Measurements from ENCODE around the gene TBC1D13. TPM values are rescaled to one million over a fixed set of nuclear protein-coding genes. Genes with fewer than 3 reads are reported as not detected.

TBC1D13 gene
- total RNA-seq, 1 experiment from 2014 or later, result 21.6 TPM

DNA sequence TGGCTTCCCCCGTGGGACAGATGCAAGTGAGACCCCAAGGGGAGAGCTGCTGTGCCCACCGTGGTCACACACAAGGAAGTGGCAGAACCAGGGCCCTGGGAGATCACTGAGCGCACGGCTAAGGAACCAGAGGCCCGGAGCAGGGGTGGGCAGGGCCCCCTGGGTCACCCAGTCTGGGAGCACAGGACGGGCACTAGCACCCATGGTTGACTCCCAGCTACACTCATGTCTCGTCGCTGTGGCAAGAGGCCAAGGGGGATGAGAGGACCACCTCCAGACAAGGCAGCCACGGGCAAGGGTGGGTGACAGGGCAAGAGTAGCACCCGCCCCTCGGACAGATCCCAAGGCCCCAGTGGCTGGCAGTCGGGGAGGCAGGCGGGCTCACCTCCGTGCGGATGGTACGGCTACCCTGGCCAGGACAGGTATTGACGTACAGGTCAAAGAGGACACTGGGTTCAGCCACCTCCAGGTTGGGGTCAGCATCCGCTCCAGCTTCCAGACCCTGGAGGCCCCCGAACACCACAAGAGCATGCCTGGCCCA lies 36.4 kb downstream of the TBC1D13 start:
- TF ChIP-seq FOXK1 (CRISPR knock-in tag; IDR thresholded peaks at IDR 0.05) (no peak), ZNF121 (CRISPR knock-in tag; IDR thresholded peaks at IDR 0.05) (no peak)
- TF ChIP-seq, protein P1, sequence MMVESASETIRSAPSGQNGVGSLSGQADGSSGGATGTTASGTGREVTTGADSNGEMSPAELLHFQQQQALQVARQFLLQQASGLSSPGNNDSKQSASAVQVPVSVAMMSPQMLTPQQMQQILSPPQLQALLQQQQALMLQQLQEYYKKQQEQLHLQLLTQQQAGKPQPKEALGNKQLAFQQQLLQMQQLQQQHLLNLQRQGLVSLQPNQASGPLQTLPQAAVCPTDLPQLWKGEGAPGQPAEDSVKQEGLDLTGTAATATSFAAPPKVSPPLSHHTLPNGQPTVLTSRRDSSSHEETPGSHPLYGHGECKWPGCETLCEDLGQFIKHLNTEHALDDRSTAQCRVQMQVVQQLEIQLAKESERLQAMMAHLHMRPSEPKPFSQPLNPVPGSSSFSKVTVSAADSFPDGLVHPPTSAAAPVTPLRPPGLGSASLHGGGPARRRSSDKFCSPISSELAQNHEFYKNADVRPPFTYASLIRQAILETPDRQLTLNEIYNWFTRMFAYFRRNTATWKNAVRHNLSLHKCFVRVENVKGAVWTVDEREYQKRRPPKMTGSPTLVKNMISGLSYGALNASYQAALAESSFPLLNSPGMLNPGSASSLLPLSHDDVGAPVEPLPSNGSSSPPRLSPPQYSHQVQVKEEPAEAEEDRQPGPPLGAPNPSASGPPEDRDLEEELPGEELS (CRISPR knock-in tag; IDR thresholded peaks at IDR 0.05), result no peak
- CTCF ChIA-PET, result no interaction called here
- H3K9me3 Mint-ChIP-seq, result no peaks in the 10 kb centered on the region
- peaks cover 4% of the 10 kb centered on the region for H3K4me1 Mint-ChIP-seq
- no peak overlapping the region for H3K27ac Mint-ChIP-seq
- no peak for ATAC-seq
- H3K4me3 Mint-ChIP-seq, result no peak overlapping the region
- POLR2A ChIA-PET, result no interaction called here
- peaks cover 51% of the 10 kb centered on the region for H3K36me3 Mint-ChIP-seq
- H3K27me3 Mint-ChIP-seq (ENCODE audit: low read depth), result no peaks in the 10 kb centered on the region
- DNase-seq (ENCODE audit: low spot score), result no peak

DNA sequence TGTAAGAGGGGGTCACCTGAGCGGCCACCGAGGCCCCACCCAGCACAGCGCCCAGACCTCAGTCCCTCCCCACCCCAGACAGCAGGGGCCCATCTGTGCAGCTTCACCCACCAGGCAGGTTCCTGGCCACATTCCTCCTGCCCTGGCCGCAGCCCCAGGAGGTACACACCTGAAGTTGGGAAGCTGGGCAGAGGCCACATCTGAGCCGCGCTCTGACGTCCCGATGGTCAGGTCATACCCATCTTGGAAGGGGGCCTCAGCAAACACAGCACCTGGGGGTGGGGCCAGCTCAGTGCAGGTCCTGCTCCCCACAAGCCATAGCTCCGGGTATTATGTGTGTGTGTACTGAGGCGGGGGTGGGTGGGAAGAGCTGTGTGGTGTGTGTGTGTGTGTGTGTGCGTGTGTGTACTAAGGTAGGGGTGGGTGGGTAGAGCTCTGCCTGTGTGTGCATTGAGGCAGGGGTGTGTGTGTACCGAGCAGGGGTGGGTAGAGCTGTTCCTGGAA lies 36.9 kb downstream of the TBC1D13 start:
- H3K9me3 Mint-ChIP-seq, result no peaks in the 10 kb centered on the region
- no peaks in the 10 kb centered on the region for H3K27me3 Mint-ChIP-seq (ENCODE audit: low read depth)
- peaks cover 54% of the 10 kb centered on the region for H3K36me3 Mint-ChIP-seq
- POLR2A ChIA-PET, result no interaction called here
- CTCF ChIA-PET, result no interaction called here
- H3K27ac Mint-ChIP-seq, result no peak overlapping the region
- no peak overlapping the region for H3K4me3 Mint-ChIP-seq
- peaks cover 9% of the 10 kb centered on the region for H3K4me1 Mint-ChIP-seq
- TF ChIP-seq USF2 (CRISPR knock-in tag; IDR thresholded peaks at IDR 0.05) (no peak), ZNF138 (CRISPR knock-in tag; conservative IDR thresholded peaks at IDR 0.05) (no peak), GTF2I (CRISPR knock-in tag; conservative IDR thresholded peaks at IDR 0.05) (no peak), NR1H2 (CRISPR knock-in tag; IDR thresholded peaks at IDR 0.05) (no peak), ATF2 (CRISPR knock-in tag; IDR thresholded peaks at IDR 0.05; ENCODE audit: borderline replicate concordance, low read depth) (no peak), ATF1 (CRISPR knock-in tag; IDR thresholded peaks at IDR 0.05) (no peak), FOXK1 (CRISPR knock-in tag; IDR thresholded peaks at IDR 0.05) (no peak), MLX (CRISPR knock-in tag; IDR thresholded peaks at IDR 0.05) (no peak), ETV6 (CRISPR knock-in tag; IDR thresholded peaks at IDR 0.05) (no peak), GABPB1 (CRISPR knock-in tag; IDR thresholded peaks at IDR 0.05) (no peak), USF1 (CRISPR knock-in tag; IDR thresholded peaks at IDR 0.05) (no peak)
- TF ChIP-seq, protein P2, sequence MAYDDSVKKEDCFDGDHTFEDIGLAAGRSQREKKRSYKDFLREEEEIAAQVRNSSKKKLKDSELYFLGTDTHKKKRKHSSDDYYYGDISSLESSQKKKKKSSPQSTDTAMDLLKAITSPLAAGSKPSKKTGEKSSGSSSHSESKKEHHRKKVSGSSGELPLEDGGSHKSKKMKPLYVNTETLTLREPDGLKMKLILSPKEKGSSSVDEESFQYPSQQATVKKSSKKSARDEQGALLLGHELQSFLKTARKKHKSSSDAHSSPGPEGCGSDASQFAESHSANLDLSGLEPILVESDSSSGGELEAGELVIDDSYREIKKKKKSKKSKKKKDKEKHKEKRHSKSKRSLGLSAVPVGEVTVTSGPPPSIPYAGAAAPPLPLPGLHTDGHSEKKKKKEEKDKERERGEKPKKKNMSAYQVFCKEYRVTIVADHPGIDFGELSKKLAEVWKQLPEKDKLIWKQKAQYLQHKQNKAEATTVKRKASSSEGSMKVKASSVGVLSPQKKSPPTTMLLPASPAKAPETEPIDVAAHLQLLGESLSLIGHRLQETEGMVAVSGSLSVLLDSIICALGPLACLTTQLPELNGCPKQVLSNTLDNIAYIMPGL (CRISPR knock-in tag; IDR thresholded peaks at IDR 0.05), result no peak
- TF ChIP-seq, protein P3, sequence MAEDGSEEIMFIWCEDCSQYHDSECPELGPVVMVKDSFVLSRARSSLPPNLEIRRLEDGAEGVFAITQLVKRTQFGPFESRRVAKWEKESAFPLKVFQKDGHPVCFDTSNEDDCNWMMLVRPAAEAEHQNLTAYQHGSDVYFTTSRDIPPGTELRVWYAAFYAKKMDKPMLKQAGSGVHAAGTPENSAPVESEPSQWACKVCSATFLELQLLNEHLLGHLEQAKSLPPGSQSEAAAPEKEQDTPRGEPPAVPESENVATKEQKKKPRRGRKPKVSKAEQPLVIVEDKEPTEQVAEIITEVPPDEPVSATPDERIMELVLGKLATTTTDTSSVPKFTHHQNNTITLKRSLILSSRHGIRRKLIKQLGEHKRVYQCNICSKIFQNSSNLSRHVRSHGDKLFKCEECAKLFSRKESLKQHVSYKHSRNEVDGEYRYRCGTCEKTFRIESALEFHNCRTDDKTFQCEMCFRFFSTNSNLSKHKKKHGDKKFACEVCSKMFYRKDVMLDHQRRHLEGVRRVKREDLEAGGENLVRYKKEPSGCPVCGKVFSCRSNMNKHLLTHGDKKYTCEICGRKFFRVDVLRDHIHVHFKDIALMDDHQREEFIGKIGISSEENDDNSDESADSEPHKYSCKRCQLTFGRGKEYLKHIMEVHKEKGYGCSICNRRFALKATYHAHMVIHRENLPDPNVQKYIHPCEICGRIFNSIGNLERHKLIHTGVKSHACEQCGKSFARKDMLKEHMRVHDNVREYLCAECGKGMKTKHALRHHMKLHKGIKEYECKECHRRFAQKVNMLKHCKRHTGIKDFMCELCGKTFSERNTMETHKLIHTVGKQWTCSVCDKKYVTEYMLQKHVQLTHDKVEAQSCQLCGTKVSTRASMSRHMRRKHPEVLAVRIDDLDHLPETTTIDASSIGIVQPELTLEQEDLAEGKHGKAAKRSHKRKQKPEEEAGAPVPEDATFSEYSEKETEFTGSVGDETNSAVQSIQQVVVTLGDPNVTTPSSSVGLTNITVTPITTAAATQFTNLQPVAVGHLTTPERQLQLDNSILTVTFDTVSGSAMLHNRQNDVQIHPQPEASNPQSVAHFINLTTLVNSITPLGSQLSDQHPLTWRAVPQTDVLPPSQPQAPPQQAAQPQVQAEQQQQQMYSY (CRISPR knock-in tag; IDR thresholded peaks at IDR 0.05), result no peak
- TF ChIP-seq, protein P4, sequence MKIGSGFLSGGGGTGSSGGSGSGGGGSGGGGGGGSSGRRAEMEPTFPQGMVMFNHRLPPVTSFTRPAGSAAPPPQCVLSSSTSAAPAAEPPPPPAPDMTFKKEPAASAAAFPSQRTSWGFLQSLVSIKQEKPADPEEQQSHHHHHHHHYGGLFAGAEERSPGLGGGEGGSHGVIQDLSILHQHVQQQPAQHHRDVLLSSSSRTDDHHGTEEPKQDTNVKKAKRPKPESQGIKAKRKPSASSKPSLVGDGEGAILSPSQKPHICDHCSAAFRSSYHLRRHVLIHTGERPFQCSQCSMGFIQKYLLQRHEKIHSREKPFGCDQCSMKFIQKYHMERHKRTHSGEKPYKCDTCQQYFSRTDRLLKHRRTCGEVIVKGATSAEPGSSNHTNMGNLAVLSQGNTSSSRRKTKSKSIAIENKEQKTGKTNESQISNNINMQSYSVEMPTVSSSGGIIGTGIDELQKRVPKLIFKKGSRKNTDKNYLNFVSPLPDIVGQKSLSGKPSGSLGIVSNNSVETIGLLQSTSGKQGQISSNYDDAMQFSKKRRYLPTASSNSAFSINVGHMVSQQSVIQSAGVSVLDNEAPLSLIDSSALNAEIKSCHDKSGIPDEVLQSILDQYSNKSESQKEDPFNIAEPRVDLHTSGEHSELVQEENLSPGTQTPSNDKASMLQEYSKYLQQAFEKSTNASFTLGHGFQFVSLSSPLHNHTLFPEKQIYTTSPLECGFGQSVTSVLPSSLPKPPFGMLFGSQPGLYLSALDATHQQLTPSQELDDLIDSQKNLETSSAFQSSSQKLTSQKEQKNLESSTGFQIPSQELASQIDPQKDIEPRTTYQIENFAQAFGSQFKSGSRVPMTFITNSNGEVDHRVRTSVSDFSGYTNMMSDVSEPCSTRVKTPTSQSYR (CRISPR knock-in tag; IDR thresholded peaks at IDR 0.05), result no peak
- ATAC-seq, result no peak
- no peak for DNase-seq (ENCODE audit: low spot score)

Data from WTC11 (cell line).